Astrocyte of the spinal cord (primary cell): ENCODE results near the gene DCN.

ENCODE experiments used
- DNase-seq: peaks from one replicate; pipeline ENCODE4 v3.0.0; 2011; ENCODE audit warnings: low read depth, low spot score
- H3K4me3 ChIP-seq: 2 replicates; pipeline ENCODE4 v1.5.1; 2011; ENCODE audit warnings: low read depth, mild to moderate bottlenecking, low read length, moderate library complexity
- in situ Hi-C: cut with HindIII; loops from 2 replicates; pipeline ENCODE4 v1.10.0; 2017; ENCODE audit warnings: low sequenced_read_pairs
- TF ChIP-seq, protein P1 (sequence below): IDR thresholded peaks from 2 replicates; pipeline ENCODE4 v1.5.1; 2012; ENCODE audit warnings: low read depth, mild to moderate bottlenecking, low read length, inconsistent platforms

Gene DCN

DNA sequence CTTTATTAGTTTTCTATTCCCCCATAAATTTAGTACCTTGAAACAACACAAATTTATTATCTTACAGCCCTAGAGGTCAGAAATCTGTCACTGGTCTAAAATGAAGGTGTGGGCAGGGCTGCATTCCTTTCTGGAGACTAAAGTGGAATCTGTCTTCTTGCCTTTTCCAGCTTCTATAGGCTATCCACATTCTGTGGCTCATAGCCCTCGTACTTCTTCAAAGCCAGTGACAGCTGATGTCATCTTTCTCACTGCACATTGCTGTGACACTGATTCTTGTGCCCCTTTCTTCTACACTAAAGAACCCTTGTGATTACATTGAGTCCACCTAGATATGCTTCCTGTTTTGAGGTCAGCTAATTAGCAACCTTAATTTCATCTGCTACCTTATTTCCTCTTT, 23.2 kb upstream of the DCN start:
- DNase-seq, result no peak
- in situ Hi-C loops, result no loop called here
- H3K4me3 ChIP-seq, result no peak overlapping the region
- TF ChIP-seq, protein P1, sequence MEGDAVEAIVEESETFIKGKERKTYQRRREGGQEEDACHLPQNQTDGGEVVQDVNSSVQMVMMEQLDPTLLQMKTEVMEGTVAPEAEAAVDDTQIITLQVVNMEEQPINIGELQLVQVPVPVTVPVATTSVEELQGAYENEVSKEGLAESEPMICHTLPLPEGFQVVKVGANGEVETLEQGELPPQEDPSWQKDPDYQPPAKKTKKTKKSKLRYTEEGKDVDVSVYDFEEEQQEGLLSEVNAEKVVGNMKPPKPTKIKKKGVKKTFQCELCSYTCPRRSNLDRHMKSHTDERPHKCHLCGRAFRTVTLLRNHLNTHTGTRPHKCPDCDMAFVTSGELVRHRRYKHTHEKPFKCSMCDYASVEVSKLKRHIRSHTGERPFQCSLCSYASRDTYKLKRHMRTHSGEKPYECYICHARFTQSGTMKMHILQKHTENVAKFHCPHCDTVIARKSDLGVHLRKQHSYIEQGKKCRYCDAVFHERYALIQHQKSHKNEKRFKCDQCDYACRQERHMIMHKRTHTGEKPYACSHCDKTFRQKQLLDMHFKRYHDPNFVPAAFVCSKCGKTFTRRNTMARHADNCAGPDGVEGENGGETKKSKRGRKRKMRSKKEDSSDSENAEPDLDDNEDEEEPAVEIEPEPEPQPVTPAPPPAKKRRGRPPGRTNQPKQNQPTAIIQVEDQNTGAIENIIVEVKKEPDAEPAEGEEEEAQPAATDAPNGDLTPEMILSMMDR, result no peak

GRCh38 chr12:91204421-91204820, 21.8 kb upstream of the DCN start:
- DNase-seq, result no peak
- in situ Hi-C loops, result no loop called here
- no peak overlapping the region for H3K4me3 ChIP-seq
- TF ChIP-seq, protein P1, result no peak

- no peak for DNase-seq
- TF ChIP-seq, protein P1, result no peak
- H3K4me3 ChIP-seq, result no peak overlapping the region
- in situ Hi-C loops, result no loop called here
Measured at GRCh38 chr12:91203610-91204009, 21.0 kb upstream of the DCN start.

GRCh38 chr12:91202390-91202789, 19.8 kb upstream of the DCN start:
- in situ Hi-C loops, result no loop called here
- no peak for DNase-seq
- H3K4me3 ChIP-seq, result no peak overlapping the region
- TF ChIP-seq, protein P1, result no peak

- in situ Hi-C loops, result no loop called here
- no peak for DNase-seq
- TF ChIP-seq, protein P1, result no peak
- H3K4me3 ChIP-seq, result no peak overlapping the region
Measured at GRCh38 chr12:91196436-91196835, 13.8 kb upstream of the DCN start.

- no peak overlapping the region for H3K4me3 ChIP-seq
- in situ Hi-C loops, result no loop called here
- peak; percentile 35 for DNase-seq
- TF ChIP-seq, protein P1, result no peak
Measured at GRCh38 chr12:91194500-91194899, 11.9 kb upstream of the DCN start.
